ENCODE data around the gene VPS9D1.

GRCh38 chr16:89732918-89733242 is 12.2 kb upstream of the VPS9D1 start:
- TF ChIP-seq, protein P1, sequence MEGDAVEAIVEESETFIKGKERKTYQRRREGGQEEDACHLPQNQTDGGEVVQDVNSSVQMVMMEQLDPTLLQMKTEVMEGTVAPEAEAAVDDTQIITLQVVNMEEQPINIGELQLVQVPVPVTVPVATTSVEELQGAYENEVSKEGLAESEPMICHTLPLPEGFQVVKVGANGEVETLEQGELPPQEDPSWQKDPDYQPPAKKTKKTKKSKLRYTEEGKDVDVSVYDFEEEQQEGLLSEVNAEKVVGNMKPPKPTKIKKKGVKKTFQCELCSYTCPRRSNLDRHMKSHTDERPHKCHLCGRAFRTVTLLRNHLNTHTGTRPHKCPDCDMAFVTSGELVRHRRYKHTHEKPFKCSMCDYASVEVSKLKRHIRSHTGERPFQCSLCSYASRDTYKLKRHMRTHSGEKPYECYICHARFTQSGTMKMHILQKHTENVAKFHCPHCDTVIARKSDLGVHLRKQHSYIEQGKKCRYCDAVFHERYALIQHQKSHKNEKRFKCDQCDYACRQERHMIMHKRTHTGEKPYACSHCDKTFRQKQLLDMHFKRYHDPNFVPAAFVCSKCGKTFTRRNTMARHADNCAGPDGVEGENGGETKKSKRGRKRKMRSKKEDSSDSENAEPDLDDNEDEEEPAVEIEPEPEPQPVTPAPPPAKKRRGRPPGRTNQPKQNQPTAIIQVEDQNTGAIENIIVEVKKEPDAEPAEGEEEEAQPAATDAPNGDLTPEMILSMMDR (IDR thresholded peaks at IDR 0.05; ENCODE audit: borderline replicate concordance, extremely low read depth, low read length, poor library complexity, severe bottlenecking), result no peak
- no peak for TF ChIP-seq EZH2 (IDR thresholded peaks at IDR 0.05; ENCODE audit: borderline replicate concordance, low read depth, low read length, severe bottlenecking)
